IMR-90 (cell line): ENCODE measurements around the gene MGST1. TPM values are rescaled to one million over a fixed set of nuclear protein-coding genes. Genes with fewer than 3 reads are reported as not detected.

Experiments
- ATAC-seq: fragments of 200-7000 bp; cut with Tn5 transposase; 2 replicates; pipeline ENCODE4 v1.9.1; 2020; ENCODE audit warnings: low read depth, mild to moderate bottlenecking, moderate library complexity
- BruUV-seq: library from RNA; stranded (reverse); fragments of 400-500 nt; replicated peaks from 2 replicates; lab custom pipeline; 2021; lab: Mats Ljungman, UMichigan
- CTCF ChIA-PET: fragments of 300-600 bp; formaldehyde crosslinking; extraction: SDS; loops from one replicate; lab custom pipeline; 2021; ENCODE audit warnings: antibody characterized with exemption; lab: Yijun Ruan, JAX
- POLR2A ChIA-PET: fragments of 300-600 bp; sonication (Branson Sonifier 250); formaldehyde crosslinking; loops from one replicate; lab custom pipeline; 2022; ENCODE audit warnings: antibody characterized with exemption; ENCODE audit not compliant: unreplicated experiment; lab: Charles Lee
- DNase-seq: peaks from one replicate; pipeline ENCODE4 v3.0.0; 2013
- H2AFZ ChIP-seq: replicated peaks from 2 replicates; pipeline ENCODE3; 2013; ENCODE audit warnings: low read length, mild to moderate bottlenecking; ENCODE audit not compliant: poor library complexity
- H2AK5ac ChIP-seq: 2 replicates; pipeline ENCODE4 v1.6.1; 2013; ENCODE audit warnings: low read depth, low read length, inconsistent platforms
- H2AK9ac ChIP-seq: replicated peaks from 2 replicates; pipeline ENCODE3; 2013; ENCODE audit warnings: mild to moderate bottlenecking, low read depth, low read length, moderate library complexity; ENCODE audit not compliant: poor library complexity
- H2BK120ac ChIP-seq: 2 replicates; pipeline ENCODE4 v1.6.1; 2013; ENCODE audit warnings: low read depth, low read length, inconsistent platforms
- H2BK15ac ChIP-seq: 3 replicates; pipeline ENCODE4 v1.6.1; 2013; ENCODE audit warnings: low read depth, low read length, inconsistent platforms
- H2BK20ac ChIP-seq: 2 replicates; pipeline ENCODE4 v1.6.1; 2013; ENCODE audit warnings: low read depth, mild to moderate bottlenecking, inconsistent platforms, low read length, moderate library complexity
- H2BK5ac ChIP-seq: 2 replicates; pipeline ENCODE4 v1.6.1; 2013; ENCODE audit warnings: mild to moderate bottlenecking, low read depth, low read length, inconsistent platforms; ENCODE audit not compliant: poor library complexity, severe bottlenecking
- H3K14ac ChIP-seq: replicated peaks from 2 replicates; pipeline ENCODE4 v1.6.1; 2013; ENCODE audit warnings: low read depth, low read length, inconsistent platforms
- H3K18ac ChIP-seq: 2 replicates; pipeline ENCODE4 v1.6.1; 2013; ENCODE audit warnings: low read depth, low read length, control low read depth
- H3K23ac ChIP-seq: 2 replicates; pipeline ENCODE4 v1.6.1; 2013; ENCODE audit warnings: low read depth, low read length, inconsistent platforms
- H3K27ac ChIP-seq: 2 replicates; pipeline ENCODE4 v1.5.1; 2013; ENCODE audit warnings: mild to moderate bottlenecking, control low read depth, low read length; ENCODE audit not compliant: insufficient read depth
- H3K27me3 ChIP-seq: 2 replicates; pipeline ENCODE4 v1.6.1; 2013; ENCODE audit warnings: low read length; ENCODE audit not compliant: control insufficient read depth, insufficient read depth
- H3K36me3 ChIP-seq: 2 replicates; pipeline ENCODE4 v1.6.1; 2013; ENCODE audit warnings: low read length, mixed read lengths; ENCODE audit not compliant: control insufficient read depth, insufficient read depth
- H3K4ac ChIP-seq: 2 replicates; pipeline ENCODE4 v1.6.1; 2013; ENCODE audit warnings: low read depth, low read length, inconsistent platforms
- H3K4me1 ChIP-seq: 2 replicates; pipeline ENCODE4 v1.6.1; 2013; ENCODE audit warnings: low read length, mixed read lengths; ENCODE audit not compliant: control insufficient read depth, insufficient read depth
- H3K4me2 ChIP-seq: 2 replicates; pipeline ENCODE4 v1.6.1; 2013; ENCODE audit warnings: low read depth, mild to moderate bottlenecking, control low read depth, low read length, moderate library complexity
- H3K4me3 ChIP-seq: 2 replicates; pipeline ENCODE4 v1.5.1; 2013; ENCODE audit warnings: low read depth, mild to moderate bottlenecking, control low read depth, low read length, moderate library complexity; ENCODE audit not compliant: insufficient read depth
- H3K56ac ChIP-seq: 2 replicates; pipeline ENCODE4 v1.6.1; 2013; ENCODE audit warnings: low read length, inconsistent platforms; ENCODE audit not compliant: insufficient read depth; ENCODE audit errors: extremely low read depth
- H3K79me1 ChIP-seq, 2 experiments: 2 replicates each; pipeline ENCODE4 v1.6.1; 2013; ENCODE audit warnings: low read length in 2 of 2, inconsistent platforms in 1 of 2, low read depth in 1 of 2
- H3K9ac ChIP-seq: 2 replicates; pipeline ENCODE4 v1.6.1; 2013; ENCODE audit warnings: low read depth, low read length, control low read depth
- H3K9me1 ChIP-seq: 2 replicates; pipeline ENCODE4 v1.6.1; 2013; ENCODE audit warnings: low read length, inconsistent platforms; ENCODE audit not compliant: insufficient read depth
- H3K9me3 ChIP-seq: 2 replicates; pipeline ENCODE4 v1.6.1; 2013; ENCODE audit warnings: low read length; ENCODE audit not compliant: control insufficient read depth, insufficient read depth
- H4K20me1 ChIP-seq: 2 replicates; pipeline ENCODE4 v1.6.1; 2013; ENCODE audit warnings: low read length, inconsistent platforms; ENCODE audit not compliant: insufficient read depth
- H4K5ac ChIP-seq: 2 replicates; pipeline ENCODE4 v1.6.1; 2013; ENCODE audit warnings: mild to moderate bottlenecking, low read depth, low read length, control low read depth
- H4K8ac ChIP-seq, 2 experiments: 2 replicates each; pipeline ENCODE4 v1.6.1; 2013; ENCODE audit warnings: low read depth in 2 of 2, low read length in 2 of 2, control low read depth in 1 of 2, inconsistent platforms in 1 of 2
- H4K91ac ChIP-seq: 2 replicates; pipeline ENCODE4 v1.6.1; 2013; ENCODE audit warnings: low read depth, low read length, inconsistent platforms; ENCODE audit not compliant: insufficient read depth
- BHLHE40 ChIP-seq: fragments of 150-350 bp; IDR thresholded peaks from 2 replicates; pipeline ENCODE4 v1.6.1; 2016; ENCODE audit warnings: mild to moderate bottlenecking, low read depth, low read length
- CEBPB ChIP-seq: IDR thresholded peaks from 2 replicates; pipeline ENCODE4 v1.6.1; 2012; ENCODE audit warnings: low read depth, low read length, improper control_type of control experiment
- FOS ChIP-seq: fragments of 150-350 bp; IDR thresholded peaks from 2 replicates; pipeline ENCODE4 v1.6.1; 2016; ENCODE audit warnings: low read depth, low read length
- MAFK ChIP-seq: IDR thresholded peaks from 2 replicates; pipeline ENCODE4 v1.6.1; 2012; ENCODE audit warnings: low read depth, low read length, improper control_type of control experiment
- MAZ ChIP-seq: IDR thresholded peaks from 2 replicates; pipeline ENCODE4 v1.6.1; 2012; ENCODE audit warnings: low read depth, mild to moderate bottlenecking, low read length, improper control_type of control experiment, moderate library complexity, borderline replicate concordance
- MXI1 ChIP-seq: IDR thresholded peaks from 2 replicates; pipeline ENCODE4 v1.6.1; 2012; ENCODE audit warnings: low read depth, mild to moderate bottlenecking, low read length, moderate library complexity, borderline replicate concordance
- NFE2L2 ChIP-seq: fragments of 150-350 bp; IDR thresholded peaks from 2 replicates; pipeline ENCODE4 v1.6.1; 2016; ENCODE audit warnings: low read depth, mild to moderate bottlenecking, low read length
- RCOR1 ChIP-seq: IDR thresholded peaks from 2 replicates; pipeline ENCODE4 v1.6.1; 2012; ENCODE audit warnings: mild to moderate bottlenecking, low read length, improper control_type of control experiment; ENCODE audit not compliant: insufficient replicate concordance
- RFX5 ChIP-seq: IDR thresholded peaks from 2 replicates; pipeline ENCODE4 v1.8.0; 2012; ENCODE audit warnings: low read depth, mild to moderate bottlenecking, low read length, moderate library complexity
- SMC3 ChIP-seq: fragments of 150-350 bp; IDR thresholded peaks from 2 replicates; pipeline ENCODE4 v1.6.1; 2016; ENCODE audit warnings: low read depth, mild to moderate bottlenecking, antibody characterized with exemption, low read length, moderate library complexity
- WGBS, 2 experiments: methylation state at CpG; one replicate each; pipeline versions ENCODE4 v1.1.5 to v1.1.7; 2013; ENCODE audit warnings: missing lambda C conversion rate in 2 of 2; ENCODE audit not compliant: insufficient read length in 1 of 2; ENCODE audit errors: extremely low coverage in 2 of 2; 5-methylcytosine and 5-hydroxymethylcytosine counted together
- dilution Hi-C: fragments of 300-500 bp; cut with HindIII; formaldehyde crosslinking; loops from one replicate; pipeline ENCODE4 v1.14.3; 2018; ENCODE audit warnings: low sequenced_read_pairs; ENCODE audit not compliant: unreplicated experiment
- in situ Hi-C: fragments of 300-500 bp; cut with MboI; formaldehyde crosslinking; loops from 3 replicates; pipeline ENCODE4 v1.14.3; 2019; ENCODE audit warnings: low sequenced_read_pairs, inconsistent platforms, mixed read lengths
- intact Hi-C: fragments of 100-400 bp; cut with micrococcal nuclease; formaldehyde crosslinking; loops from 2 replicates; pipeline ENCODE4 v1.10.0; 2022
- polyA plus RNA-seq, 3 experiments: library from polyadenylated mRNA; depleted of rRNA; stranded (reverse); fragments of >200 nt; gene quantifications; 2 replicates each; pipeline ENCODE4 v1.2.3, GENCODE V29; 2012; ENCODE audit warnings: low replicate concordance in 1 of 3
- total RNA-seq: library from RNA; depleted of rRNA; stranded (reverse); fragments of >200 nt; gene quantifications from 2 replicates; pipeline ENCODE4 v1.2.3, GENCODE V29; 2012
- TF ChIP-seq, protein P1 (sequence below): conservative IDR thresholded peaks from 2 replicates; pipeline ENCODE4 v1.5.1; 2012; ENCODE audit warnings: mild to moderate bottlenecking, low read depth, low read length, improper control_type of control experiment
- TF ChIP-seq, protein P2 (sequence below): fragments of 150-350 bp; IDR thresholded peaks from 2 replicates; pipeline ENCODE4 v1.6.1; 2017; ENCODE audit warnings: mild to moderate bottlenecking, antibody characterized with exemption, low read length, low read depth

Gene MGST1
- total and polyA plus RNA-seq, 2 of the 4 experiments (the other 2 are of a cell fraction), result 105 to 280 TPM

DNA sequence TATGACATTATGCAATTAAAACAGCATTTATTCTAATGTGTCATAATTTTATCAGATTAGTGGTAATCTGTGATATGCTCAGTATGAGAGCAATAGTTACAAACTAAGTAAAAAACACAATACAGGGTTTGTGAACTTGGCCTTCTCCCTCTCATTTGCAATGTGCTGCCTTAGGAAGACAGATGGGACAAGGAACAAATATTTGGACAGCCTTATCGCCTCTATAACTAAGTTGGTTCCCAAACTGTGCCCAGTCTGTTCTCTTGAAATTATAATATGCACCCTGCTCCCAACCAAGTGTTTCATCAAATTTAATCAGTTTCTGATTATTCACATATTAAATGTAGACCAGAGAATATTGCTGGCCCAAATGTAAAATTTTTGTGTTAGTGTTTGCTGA is 22.7 kb downstream of the MGST1 start:
- ATAC-seq, result no peak
- Histone ChIP-seq H3K4ac (no peak overlapping the region), H2BK5ac (no peak overlapping the region), H3K27me3 (no peaks in the 10 kb centered on the region), H2AK9ac (no peak overlapping the region), H3K4me1 (no peaks in the 10 kb centered on the region; the same call in 1 of the 2 replicates), H2BK15ac (no peak overlapping the region), H3K18ac (no peak overlapping the region), H2BK120ac (no peak overlapping the region), H3K14ac (no peak overlapping the region), H3K4me2 (no peak overlapping the region), H3K9ac (no peak overlapping the region), H4K5ac (no peak overlapping the region), H3K9me3 (no peaks in the 10 kb centered on the region), H2AFZ (no peak overlapping the region), H3K56ac (no peak overlapping the region), H3K36me3 (peaks cover 25% of the 10 kb centered on the region), H4K8ac (no peak overlapping the region), H2AK5ac (no peak overlapping the region), H2BK20ac (no peak overlapping the region), H3K79me1 (peaks cover 3 to 17% of the 10 kb centered on the region in 2 experiments; a peak in 3 of 4 replicates), H3K23ac (no peak overlapping the region), H4K91ac (no peak overlapping the region), H4K20me1 (no peaks in the 10 kb centered on the region), H3K4me3 (no peak overlapping the region), H3K9me1 (peaks cover 2% of the 10 kb centered on the region), H3K27ac (no peak overlapping the region)
- ChIA-PET POLR2A (no interaction called here), CTCF (interaction anchor here (1.0 kb wide), 1 partner anchor 785 kb away, joined by 3 read pairs; no protein-coding TSS in a partner anchor)
- TF ChIP-seq NFE2L2 (no peak), RFX5 (no peak), MXI1 (no peak), MAZ (no peak), CEBPB (no peak), BHLHE40 (no peak), FOS (no peak), MAFK (no peak), SMC3 (no peak), RCOR1 (no peak)
- TF ChIP-seq, protein P1, sequence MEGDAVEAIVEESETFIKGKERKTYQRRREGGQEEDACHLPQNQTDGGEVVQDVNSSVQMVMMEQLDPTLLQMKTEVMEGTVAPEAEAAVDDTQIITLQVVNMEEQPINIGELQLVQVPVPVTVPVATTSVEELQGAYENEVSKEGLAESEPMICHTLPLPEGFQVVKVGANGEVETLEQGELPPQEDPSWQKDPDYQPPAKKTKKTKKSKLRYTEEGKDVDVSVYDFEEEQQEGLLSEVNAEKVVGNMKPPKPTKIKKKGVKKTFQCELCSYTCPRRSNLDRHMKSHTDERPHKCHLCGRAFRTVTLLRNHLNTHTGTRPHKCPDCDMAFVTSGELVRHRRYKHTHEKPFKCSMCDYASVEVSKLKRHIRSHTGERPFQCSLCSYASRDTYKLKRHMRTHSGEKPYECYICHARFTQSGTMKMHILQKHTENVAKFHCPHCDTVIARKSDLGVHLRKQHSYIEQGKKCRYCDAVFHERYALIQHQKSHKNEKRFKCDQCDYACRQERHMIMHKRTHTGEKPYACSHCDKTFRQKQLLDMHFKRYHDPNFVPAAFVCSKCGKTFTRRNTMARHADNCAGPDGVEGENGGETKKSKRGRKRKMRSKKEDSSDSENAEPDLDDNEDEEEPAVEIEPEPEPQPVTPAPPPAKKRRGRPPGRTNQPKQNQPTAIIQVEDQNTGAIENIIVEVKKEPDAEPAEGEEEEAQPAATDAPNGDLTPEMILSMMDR, result no peak
- TF ChIP-seq, protein P2, sequence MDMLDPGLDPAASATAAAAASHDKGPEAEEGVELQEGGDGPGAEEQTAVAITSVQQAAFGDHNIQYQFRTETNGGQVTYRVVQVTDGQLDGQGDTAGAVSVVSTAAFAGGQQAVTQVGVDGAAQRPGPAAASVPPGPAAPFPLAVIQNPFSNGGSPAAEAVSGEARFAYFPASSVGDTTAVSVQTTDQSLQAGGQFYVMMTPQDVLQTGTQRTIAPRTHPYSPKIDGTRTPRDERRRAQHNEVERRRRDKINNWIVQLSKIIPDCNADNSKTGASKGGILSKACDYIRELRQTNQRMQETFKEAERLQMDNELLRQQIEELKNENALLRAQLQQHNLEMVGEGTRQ, result no peak
- WGBS, 2 experiments, result no CpG with 5 or more reads among the region's 1 CpG
- DNase-seq, result no peak
- in situ Hi-C loops (no loop called here), intact Hi-C loops (no loop called here), dilution Hi-C loops (no loop called here)
- BruUV-seq, result no TSS peak
